ENCODE data around the gene DHX9. TPM values are rescaled to one million over a fixed set of nuclear protein-coding genes. Genes with fewer than 3 reads are reported as not detected.

The DHX9 gene
- total and polyA plus RNA-seq, 8 donors, result 29.0 to 196 (median 54.5) TPM

DNA sequence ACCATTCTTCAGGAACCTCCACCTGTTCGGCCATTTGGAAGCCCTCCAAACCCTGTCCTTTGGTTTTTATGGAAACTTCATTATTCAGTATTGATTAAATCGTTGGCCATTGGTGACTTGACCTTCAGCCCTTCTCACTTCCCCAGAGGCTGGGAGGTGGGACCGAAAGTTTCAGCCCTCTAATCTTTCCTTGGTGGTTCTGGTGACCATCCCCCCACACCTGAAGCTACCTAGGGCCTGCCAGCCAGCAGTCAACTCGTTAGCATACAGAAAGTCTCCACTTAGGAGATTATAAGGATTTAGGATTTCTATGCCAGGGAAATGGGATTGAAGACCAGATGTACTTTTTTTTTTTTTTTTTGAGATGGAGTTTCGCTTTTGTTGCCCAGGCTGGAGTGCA, 6.7 kb downstream of the DHX9 start:
- intact Hi-C loops (cut with DNase I; ENCODE audit: low total_unique reads), result no loop called here
- DNase-seq, result no peak
- no peak overlapping the region for H3K4me3 ChIP-seq
- H3K27me3 ChIP-seq, result no peaks in the 10 kb centered on the region
- peaks cover 12 to 63% (median 39%) of the 10 kb centered on the region in 4 donors for H3K4me1 ChIP-seq
- H3K27ac ChIP-seq, result no peak overlapping the region
- WGBS, 5 donors, result 70 to 79% (median 77%) methylated on average over 5 of the region's 5 CpGs
- TF ChIP-seq EP300 (IDR thresholded peaks at IDR 0.05) (no peak), POLR2AphosphoS5 (IDR thresholded peaks at IDR 0.05) (no peak), POLR2A (IDR thresholded peaks at IDR 0.05) (no peak)
- TF ChIP-seq, protein P1, sequence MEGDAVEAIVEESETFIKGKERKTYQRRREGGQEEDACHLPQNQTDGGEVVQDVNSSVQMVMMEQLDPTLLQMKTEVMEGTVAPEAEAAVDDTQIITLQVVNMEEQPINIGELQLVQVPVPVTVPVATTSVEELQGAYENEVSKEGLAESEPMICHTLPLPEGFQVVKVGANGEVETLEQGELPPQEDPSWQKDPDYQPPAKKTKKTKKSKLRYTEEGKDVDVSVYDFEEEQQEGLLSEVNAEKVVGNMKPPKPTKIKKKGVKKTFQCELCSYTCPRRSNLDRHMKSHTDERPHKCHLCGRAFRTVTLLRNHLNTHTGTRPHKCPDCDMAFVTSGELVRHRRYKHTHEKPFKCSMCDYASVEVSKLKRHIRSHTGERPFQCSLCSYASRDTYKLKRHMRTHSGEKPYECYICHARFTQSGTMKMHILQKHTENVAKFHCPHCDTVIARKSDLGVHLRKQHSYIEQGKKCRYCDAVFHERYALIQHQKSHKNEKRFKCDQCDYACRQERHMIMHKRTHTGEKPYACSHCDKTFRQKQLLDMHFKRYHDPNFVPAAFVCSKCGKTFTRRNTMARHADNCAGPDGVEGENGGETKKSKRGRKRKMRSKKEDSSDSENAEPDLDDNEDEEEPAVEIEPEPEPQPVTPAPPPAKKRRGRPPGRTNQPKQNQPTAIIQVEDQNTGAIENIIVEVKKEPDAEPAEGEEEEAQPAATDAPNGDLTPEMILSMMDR (IDR thresholded peaks at IDR 0.05), result no peak
- H3K9me3 ChIP-seq, result no peaks in the 10 kb centered on the region
- peaks cover 37 to 83% (median 76%) of the 10 kb centered on the region in 4 donors for H3K36me3 ChIP-seq

DNA sequence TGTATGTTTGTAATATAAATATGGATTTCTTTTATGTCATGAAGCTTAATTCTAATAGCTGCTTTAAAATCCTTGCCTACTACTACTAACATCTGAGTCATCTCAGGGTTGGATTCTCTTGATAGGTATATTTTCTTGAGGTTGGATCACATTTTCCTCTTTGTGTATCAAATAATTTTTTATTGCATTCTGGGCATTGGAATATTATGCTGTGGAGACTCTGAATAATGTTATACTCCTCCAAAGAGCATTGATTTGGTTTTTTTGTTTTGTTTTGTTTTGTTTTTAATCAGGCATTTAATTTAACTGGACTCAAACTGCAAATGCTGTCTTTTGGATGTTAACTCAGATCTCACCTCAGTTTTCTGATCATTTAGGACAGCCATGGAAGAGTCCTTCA, 8.0 kb downstream of the DHX9 start:
- Histone ChIP-seq H3K36me3 (peaks cover 46 to 95% (median 88%) of the 10 kb centered on the region in 4 donors), H3K27me3 (no peaks in the 10 kb centered on the region), H3K4me1 (peaks cover 0 to 52% (median 26%) of the 10 kb centered on the region in 4 donors), H3K4me3 (no peak overlapping the region), H3K27ac (no peak overlapping the region), H3K9me3 (no peaks in the 10 kb centered on the region)
- DNase-seq, result no peak
- intact Hi-C loops (cut with DNase I; ENCODE audit: low total_unique reads), result no loop called here
- TF ChIP-seq POLR2A (IDR thresholded peaks at IDR 0.05), result no peak
- TF ChIP-seq, protein P1 (IDR thresholded peaks at IDR 0.05), result no peak
- TF ChIP-seq EP300 (IDR thresholded peaks at IDR 0.05), result no peak
- no peak for TF ChIP-seq POLR2AphosphoS5 (IDR thresholded peaks at IDR 0.05)

DNA sequence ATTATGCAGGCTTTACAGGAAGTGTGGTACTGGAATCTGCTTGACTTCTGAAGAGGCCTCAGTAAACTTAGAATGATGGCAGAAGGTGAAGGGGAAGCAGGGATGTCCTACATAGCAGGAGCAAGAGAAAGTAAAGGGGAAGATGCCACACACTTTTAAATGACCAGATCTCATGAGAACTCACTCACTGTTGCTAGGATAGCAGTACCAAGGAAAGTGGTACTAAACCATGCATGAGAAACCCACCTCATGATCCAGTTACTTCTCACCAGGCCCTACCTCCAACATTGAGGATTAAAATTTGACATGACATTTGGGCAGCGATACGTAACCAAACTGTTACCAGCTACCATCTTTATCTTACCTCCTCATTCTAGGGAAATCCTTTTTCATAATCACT, 9.6 kb downstream of the DHX9 start:
- no peak overlapping the region for H3K4me3 ChIP-seq
- H3K9me3 ChIP-seq, result no peaks in the 10 kb centered on the region
- DNase-seq, result no peak
- H3K36me3 ChIP-seq, result peaks cover 56 to 100% (median 99%) of the 10 kb centered on the region in 4 donors
- TF ChIP-seq POLR2AphosphoS5 (IDR thresholded peaks at IDR 0.05) (no peak), EP300 (IDR thresholded peaks at IDR 0.05) (no peak), POLR2A (IDR thresholded peaks at IDR 0.05) (no peak)
- TF ChIP-seq, protein P1 (IDR thresholded peaks at IDR 0.05), result no peak
- peaks cover 0 to 36% (median 15%) of the 10 kb centered on the region in 4 donors for H3K4me1 ChIP-seq
- 97 to 99% (median 98%) methylated on average over 2 of the region's 2 CpGs for WGBS, 5 donors
- intact Hi-C loops (cut with DNase I; ENCODE audit: low total_unique reads), result no loop called here
- H3K27me3 ChIP-seq, result no peaks in the 10 kb centered on the region
- no peak overlapping the region for H3K27ac ChIP-seq

DNA sequence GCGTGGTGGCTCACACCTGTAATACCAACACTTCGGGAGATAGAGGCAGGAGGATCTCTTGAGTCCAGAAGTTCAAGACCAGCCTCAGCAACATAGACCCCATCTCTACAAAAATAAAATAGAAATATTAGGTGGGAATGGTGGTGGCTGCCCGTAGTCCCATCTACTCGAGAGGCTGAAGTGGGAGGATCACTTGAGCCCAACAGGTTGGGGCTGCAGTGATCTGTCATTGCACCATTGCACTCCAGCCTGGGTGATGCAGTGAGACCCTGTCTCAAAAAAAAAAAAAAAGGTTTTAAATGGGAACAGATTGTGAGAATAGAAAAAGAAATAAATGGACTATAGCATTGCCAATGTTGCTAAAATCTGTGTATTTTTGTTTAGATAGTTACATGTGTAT, 11.2 kb downstream of the DHX9 start:
- WGBS, 5 donors, result 83 to 98% (median 96%) methylated on average over 4 of the region's 4 CpGs
- Histone ChIP-seq H3K27ac (no peak overlapping the region), H3K9me3 (no peaks in the 10 kb centered on the region), H3K4me3 (no peak overlapping the region), H3K27me3 (no peaks in the 10 kb centered on the region), H3K36me3 (peaks cover 58 to 100% (median 100%) of the 10 kb centered on the region in 4 donors), H3K4me1 (peaks cover 0 to 20% (median 8%) of the 10 kb centered on the region in 4 donors)
- intact Hi-C loops (cut with DNase I; ENCODE audit: low total_unique reads), result no loop called here
- DNase-seq, result no peak
- TF ChIP-seq, protein P1 (IDR thresholded peaks at IDR 0.05), result no peak
- TF ChIP-seq POLR2A (IDR thresholded peaks at IDR 0.05) (no peak), POLR2AphosphoS5 (IDR thresholded peaks at IDR 0.05) (no peak), EP300 (IDR thresholded peaks at IDR 0.05) (no peak)
